ENCODE results near the gene COL17A1.

COL17A1 gene

DNA sequence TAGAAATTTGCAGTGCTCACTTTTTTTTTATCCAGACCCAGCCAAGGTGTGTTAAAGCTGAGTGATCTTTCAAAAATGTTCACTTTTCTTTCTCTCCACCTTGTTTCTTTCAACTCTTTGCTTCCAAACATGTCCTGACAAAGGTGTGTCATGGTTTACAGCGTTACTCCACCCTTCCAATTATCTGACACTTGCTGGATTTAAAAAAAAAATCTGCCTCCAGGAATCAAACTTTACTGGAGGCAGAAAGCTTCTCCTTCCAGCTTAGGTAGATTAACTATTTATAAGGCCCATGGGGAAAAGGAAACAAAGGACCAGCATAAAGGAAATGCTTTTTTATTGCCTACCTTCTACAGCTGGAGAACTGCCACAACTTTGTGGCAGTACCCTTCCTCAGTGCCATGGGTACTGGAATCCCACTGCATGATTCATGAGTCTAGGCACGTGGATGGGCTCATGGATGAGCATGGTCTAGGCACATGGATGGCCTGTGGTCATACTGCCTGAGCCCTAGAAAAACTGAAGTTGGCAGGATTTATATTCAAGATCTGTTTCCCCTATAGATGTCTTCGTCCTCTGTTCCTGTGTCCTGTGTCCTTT lies at the start of gene COL17A1:
COL17A1 (minus strand) TSS at position 80 of the 600 bp plus-strand sequence. CDS start 5,207 bp downstream, outside the sequence.
- no peaks in the 10 kb centered on the region for H3K4me1 ChIP-seq (ENCODE audit: insufficient read depth, low read length, severe bottlenecking)
- no peaks in the 10 kb centered on the region for H4K20me1 ChIP-seq (ENCODE audit: insufficient read depth, low read length)
- TF ChIP-seq, protein P1, sequence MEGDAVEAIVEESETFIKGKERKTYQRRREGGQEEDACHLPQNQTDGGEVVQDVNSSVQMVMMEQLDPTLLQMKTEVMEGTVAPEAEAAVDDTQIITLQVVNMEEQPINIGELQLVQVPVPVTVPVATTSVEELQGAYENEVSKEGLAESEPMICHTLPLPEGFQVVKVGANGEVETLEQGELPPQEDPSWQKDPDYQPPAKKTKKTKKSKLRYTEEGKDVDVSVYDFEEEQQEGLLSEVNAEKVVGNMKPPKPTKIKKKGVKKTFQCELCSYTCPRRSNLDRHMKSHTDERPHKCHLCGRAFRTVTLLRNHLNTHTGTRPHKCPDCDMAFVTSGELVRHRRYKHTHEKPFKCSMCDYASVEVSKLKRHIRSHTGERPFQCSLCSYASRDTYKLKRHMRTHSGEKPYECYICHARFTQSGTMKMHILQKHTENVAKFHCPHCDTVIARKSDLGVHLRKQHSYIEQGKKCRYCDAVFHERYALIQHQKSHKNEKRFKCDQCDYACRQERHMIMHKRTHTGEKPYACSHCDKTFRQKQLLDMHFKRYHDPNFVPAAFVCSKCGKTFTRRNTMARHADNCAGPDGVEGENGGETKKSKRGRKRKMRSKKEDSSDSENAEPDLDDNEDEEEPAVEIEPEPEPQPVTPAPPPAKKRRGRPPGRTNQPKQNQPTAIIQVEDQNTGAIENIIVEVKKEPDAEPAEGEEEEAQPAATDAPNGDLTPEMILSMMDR (IDR thresholded peaks at IDR 0.05; ENCODE audit: low read length), result no peak
- no peak for TF ChIP-seq EZH2 (IDR thresholded peaks at IDR 0.05; ENCODE audit: borderline replicate concordance, low read length)
- H3K27ac ChIP-seq (ENCODE audit: low read depth, low read length, poor library complexity, severe bottlenecking), result no peak within 1 kb of the TSS
- no peaks in the 10 kb centered on the region for H3K27me3 ChIP-seq (ENCODE audit: insufficient read depth, low read length)
- H3K4me3 ChIP-seq (ENCODE audit: low read depth, low read length, poor library complexity, severe bottlenecking), result no peak within 1 kb of the TSS
- H3K9me2 ChIP-seq (ENCODE audit: low read depth, low read length), result no peaks in the 10 kb centered on the region
- no peaks in the 10 kb centered on the region for H3K79me2 ChIP-seq (ENCODE audit: insufficient read depth, low read length)
- no peaks in the 10 kb centered on the region for H3K9me3 ChIP-seq (ENCODE audit: low read length)
- H3K36me3 ChIP-seq (ENCODE audit: insufficient read depth, low read length), result no peaks in the 10 kb centered on the region
- H3F3A ChIP-seq (ENCODE audit: insufficient read depth, low read length), result no peaks in the 10 kb centered on the region
- H3K9ac ChIP-seq (ENCODE audit: low read length), result no peak within 1 kb of the TSS
- H3K4me2 ChIP-seq (ENCODE audit: low read length), result no peak within 1 kb of the TSS
- H2AFZ ChIP-seq (ENCODE audit: low read length), result no peak within 1 kb of the TSS

DNA sequence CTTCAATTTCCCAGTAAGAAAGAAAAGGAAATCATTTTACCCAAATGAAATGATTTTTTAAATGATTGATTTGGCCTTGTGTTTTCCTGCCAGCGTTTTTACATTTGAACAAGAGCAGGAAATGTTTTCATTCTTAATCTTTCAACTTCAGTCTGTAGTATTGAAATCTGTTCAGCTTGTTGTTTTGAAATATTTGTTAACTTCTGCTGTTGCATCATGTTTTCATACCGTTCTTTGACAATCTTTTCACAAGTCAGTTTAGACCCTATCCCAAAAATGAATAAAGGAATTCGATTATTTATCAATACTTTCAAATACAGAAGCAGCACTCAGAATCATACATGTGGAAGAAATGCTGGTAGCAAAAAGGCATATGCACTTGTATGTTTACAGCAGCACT lies 44.4 kb upstream of the COL17A1 start:
- Histone ChIP-seq H3K27me3 (ENCODE audit: insufficient read depth, low read length) (no peaks in the 10 kb centered on the region), H3K36me3 (ENCODE audit: insufficient read depth, low read length) (peaks cover 10% of the 10 kb centered on the region), H3K9ac (ENCODE audit: low read length) (no peak overlapping the region), H3K4me2 (ENCODE audit: low read length) (no peak overlapping the region), H3K27ac (ENCODE audit: low read depth, low read length, poor library complexity, severe bottlenecking) (no peak overlapping the region), H3K9me3 (ENCODE audit: low read length) (no peaks in the 10 kb centered on the region), H3K4me1 (ENCODE audit: insufficient read depth, low read length, severe bottlenecking) (no peaks in the 10 kb centered on the region), H3K9me2 (ENCODE audit: low read depth, low read length) (no peaks in the 10 kb centered on the region), H3K4me3 (ENCODE audit: low read depth, low read length, poor library complexity, severe bottlenecking) (no peak overlapping the region), H3F3A (ENCODE audit: insufficient read depth, low read length) (no peaks in the 10 kb centered on the region), H4K20me1 (ENCODE audit: insufficient read depth, low read length) (no peaks in the 10 kb centered on the region), H2AFZ (ENCODE audit: low read length) (no peak overlapping the region), H3K79me2 (ENCODE audit: insufficient read depth, low read length) (no peaks in the 10 kb centered on the region)
- TF ChIP-seq, protein P1 (IDR thresholded peaks at IDR 0.05; ENCODE audit: low read length), result no peak
- no peak for TF ChIP-seq EZH2 (IDR thresholded peaks at IDR 0.05; ENCODE audit: borderline replicate concordance, low read length)

DNA sequence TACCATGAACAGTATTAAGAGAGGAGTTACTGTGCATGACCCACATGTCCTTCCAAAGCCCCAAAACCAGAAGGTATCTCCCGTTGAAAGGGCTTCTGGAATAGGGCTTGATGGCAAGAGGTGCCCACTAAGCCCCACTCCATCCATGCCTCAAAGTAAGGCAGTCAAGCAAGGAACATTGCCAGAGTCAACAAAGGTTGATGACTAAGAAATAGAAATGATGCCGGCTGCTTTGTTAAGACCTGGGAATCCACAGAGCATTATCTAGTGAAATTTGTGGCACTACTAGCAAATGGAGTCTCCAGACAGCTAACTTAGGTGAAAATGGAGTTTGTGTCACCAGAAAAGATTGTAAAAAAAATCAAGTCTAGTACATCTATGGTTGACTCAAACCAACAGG lies 42.5 kb upstream of the COL17A1 start:
- Histone ChIP-seq H4K20me1 (ENCODE audit: insufficient read depth, low read length) (no peaks in the 10 kb centered on the region), H3K9me2 (ENCODE audit: low read depth, low read length) (no peaks in the 10 kb centered on the region), H3K4me2 (ENCODE audit: low read length) (no peak overlapping the region), H3K9me3 (ENCODE audit: low read length) (no peaks in the 10 kb centered on the region), H3F3A (ENCODE audit: insufficient read depth, low read length) (no peaks in the 10 kb centered on the region), H3K4me3 (ENCODE audit: low read depth, low read length, poor library complexity, severe bottlenecking) (no peak overlapping the region), H3K9ac (ENCODE audit: low read length) (no peak overlapping the region), H2AFZ (ENCODE audit: low read length) (no peak overlapping the region), H3K27ac (ENCODE audit: low read depth, low read length, poor library complexity, severe bottlenecking) (no peak overlapping the region), H3K4me1 (ENCODE audit: insufficient read depth, low read length, severe bottlenecking) (peaks cover 6% of the 10 kb centered on the region), H3K79me2 (ENCODE audit: insufficient read depth, low read length) (no peaks in the 10 kb centered on the region), H3K36me3 (ENCODE audit: insufficient read depth, low read length) (peaks cover 13% of the 10 kb centered on the region), H3K27me3 (ENCODE audit: insufficient read depth, low read length) (no peaks in the 10 kb centered on the region)
- no peak for TF ChIP-seq EZH2 (IDR thresholded peaks at IDR 0.05; ENCODE audit: borderline replicate concordance, low read length)
- TF ChIP-seq, protein P1 (IDR thresholded peaks at IDR 0.05; ENCODE audit: low read length), result no peak
